Stimulated activated memory B cell treated with anti-CD40 and anti-IgM and Interleukin-4, amounts not matched to agents 10 μg/mL and 1 μg/mL and 100 μg/mL, for 72 hours (primary cell): ENCODE measurements around the gene PARP16.
A peak's percentile ranks its signal among the peaks of the same experiment; 100 is the strongest.
"Not testable (repeated sequence)": the region's sequence is repeated elsewhere in the genome, so short reads cannot be mapped to it uniquely, and the experiment has no call there.

Source experiments
- ATAC-seq: fragments of 150-1000 bp; cut with Tn5 transposase; 2 replicates; pipeline ENCODE4 v1.10.0; 2021
- H3K27ac Mint-ChIP-seq: one replicate; pipeline ENCODE4 v1.8.0; 2022; ENCODE audit warnings: mild to moderate bottlenecking, mixed read lengths
- H3K27me3 Mint-ChIP-seq: one replicate; pipeline ENCODE4 v1.8.0; 2022; ENCODE audit warnings: mixed read lengths
- H3K36me3 Mint-ChIP-seq: one replicate; pipeline ENCODE4 v1.8.0; 2022; ENCODE audit warnings: mixed read lengths
- H3K4me1 Mint-ChIP-seq: one replicate; pipeline ENCODE4 v1.8.0; 2022; ENCODE audit warnings: mixed read lengths
- H3K4me3 Mint-ChIP-seq: one replicate; pipeline ENCODE4 v1.8.0; 2022; ENCODE audit warnings: mild to moderate bottlenecking, moderate library complexity, mixed read lengths
- H3K9me3 Mint-ChIP-seq: one replicate; pipeline ENCODE4 v1.8.0; 2022; ENCODE audit warnings: mixed read lengths

PARP16 gene

DNA sequence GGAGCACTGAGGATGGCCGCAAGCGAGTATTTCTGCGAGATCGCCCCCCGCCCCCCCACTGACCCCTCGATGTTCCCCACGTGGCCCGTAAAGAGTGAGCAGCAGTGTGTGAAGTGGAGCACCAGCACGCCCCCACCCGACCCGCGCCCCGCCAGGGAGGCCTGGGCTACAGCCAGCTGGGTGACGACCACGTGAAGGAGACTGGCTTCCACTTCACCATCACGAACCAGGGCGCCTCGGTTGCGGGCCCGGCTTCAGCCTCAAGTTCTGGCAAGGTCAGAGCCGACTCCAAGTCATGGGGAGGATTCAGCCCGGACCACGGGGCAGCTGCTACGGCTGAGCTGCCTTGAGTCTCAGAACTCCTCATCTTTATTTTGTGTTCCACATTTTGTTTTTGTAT is 15.4 kb upstream of the PARP16 start:
- no peaks in the 10 kb centered on the region for H3K9me3 Mint-ChIP-seq
- no peak for ATAC-seq
- H3K36me3 Mint-ChIP-seq = no peaks in the 10 kb centered on the region
- no peak overlapping the region for H3K27ac Mint-ChIP-seq
- H3K4me1 Mint-ChIP-seq = peaks cover 41% of the 10 kb centered on the region
- no peak overlapping the region for H3K4me3 Mint-ChIP-seq
- no peaks in the 10 kb centered on the region for H3K27me3 Mint-ChIP-seq

- Mint-ChIP-seq H3K27ac (no peak overlapping the region), H3K4me1 (peaks cover 43% of the 10 kb centered on the region), H3K27me3 (no peaks in the 10 kb centered on the region), H3K9me3 (no peaks in the 10 kb centered on the region), H3K4me3 (no peak overlapping the region), H3K36me3 (no peaks in the 10 kb centered on the region)
- no peak for ATAC-seq
These were observed 14.3 kb upstream of the PARP16 start for GRCh38 chr15:65300924-65301441.

GRCh38 chr15:65298731-65299130 is 12.0 kb upstream of the PARP16 start:
- Mint-ChIP-seq H3K27ac (peak overlapping the region; percentile 56), H3K4me3 (no peak overlapping the region)

DNA sequence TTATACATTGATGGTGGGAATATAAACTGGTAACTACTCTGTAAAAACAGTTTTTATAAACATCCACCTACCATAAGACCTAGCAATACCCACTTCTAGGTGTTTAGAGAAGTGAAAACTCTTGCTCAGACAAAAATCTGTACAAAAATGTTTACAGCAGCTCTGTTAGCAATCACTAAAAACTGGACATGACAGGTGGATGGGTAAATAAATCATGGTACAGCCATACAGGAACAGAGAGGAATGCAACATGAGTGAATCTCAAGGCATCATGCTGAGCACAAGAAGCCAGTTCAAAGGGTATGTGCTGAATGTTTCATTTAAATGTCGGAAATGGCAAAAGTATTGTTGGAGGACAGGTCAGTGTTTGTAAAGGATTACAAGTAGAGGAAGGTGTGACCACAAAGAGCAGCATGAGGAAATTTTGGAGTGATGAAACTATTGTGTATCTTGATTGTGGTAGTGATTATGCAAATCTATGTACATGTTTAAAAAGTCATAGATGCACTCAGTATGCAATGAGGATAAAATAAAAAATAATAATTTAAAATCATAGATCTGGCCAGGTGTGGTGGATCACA is 6.3 kb upstream of the PARP16 start:
- H3K36me3 Mint-ChIP-seq = no peaks in the 10 kb centered on the region
- H3K27ac Mint-ChIP-seq = peak overlapping the region; percentile 11
- no peaks in the 10 kb centered on the region for H3K9me3 Mint-ChIP-seq
- H3K4me3 Mint-ChIP-seq = no peak overlapping the region
- peaks cover 21% of the 10 kb centered on the region for H3K4me1 Mint-ChIP-seq
- no peak for ATAC-seq
- H3K27me3 Mint-ChIP-seq = no peaks in the 10 kb centered on the region

More at GRCh38 chr15:65298731-65299130, 12.0 kb upstream of the PARP16 start:
- no peak for ATAC-seq
- no peaks in the 10 kb centered on the region for H3K27me3 Mint-ChIP-seq
- no peaks in the 10 kb centered on the region for H3K36me3 Mint-ChIP-seq
- no peaks in the 10 kb centered on the region for H3K9me3 Mint-ChIP-seq
- peaks cover 29% of the 10 kb centered on the region for H3K4me1 Mint-ChIP-seq

GRCh38 chr15:65290228-65290627 is 3.5 kb upstream of the PARP16 start:
- Mint-ChIP-seq H3K27me3 (no peaks in the 10 kb centered on the region), H3K27ac (no peak overlapping the region), H3K9me3 (no peaks in the 10 kb centered on the region), H3K36me3 (no peaks in the 10 kb centered on the region), H3K4me1 (peaks cover 30% of the 10 kb centered on the region), H3K4me3 (no peak overlapping the region)
- ATAC-seq = no peak

DNA sequence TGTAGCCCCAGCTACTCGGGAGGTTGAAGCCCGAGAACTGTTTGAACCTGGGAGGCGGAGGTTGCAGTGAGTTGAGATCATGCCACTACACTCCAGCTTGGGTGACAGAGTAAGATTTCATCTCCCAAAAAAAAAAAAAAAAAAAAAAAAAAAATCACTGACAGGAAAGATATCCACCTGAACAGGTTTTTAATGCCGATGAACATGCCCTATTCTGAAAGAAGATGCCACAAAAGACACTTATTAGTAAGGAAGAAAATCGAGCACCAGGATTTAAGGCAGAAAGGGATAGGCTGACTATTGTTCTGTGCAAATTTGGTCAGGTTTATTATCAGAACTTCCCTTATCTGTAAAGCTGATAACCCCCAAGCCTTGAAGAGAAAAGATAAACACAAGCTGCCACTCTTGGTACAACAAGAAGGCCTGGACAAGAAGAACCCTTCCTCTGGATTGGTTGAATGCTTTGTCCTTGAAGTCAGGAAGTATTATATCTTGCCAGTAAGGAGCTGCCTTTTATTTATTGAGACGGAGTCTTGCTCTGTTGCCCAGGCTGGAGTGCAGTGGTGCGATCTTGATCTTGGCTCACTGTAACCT is 2.7 kb upstream of the PARP16 start:
- H3K4me3 Mint-ChIP-seq = no peak overlapping the region
- H3K27me3 Mint-ChIP-seq = no peaks in the 10 kb centered on the region
- H3K36me3 Mint-ChIP-seq = no peaks in the 10 kb centered on the region
- ATAC-seq = no peak
- H3K9me3 Mint-ChIP-seq = no peaks in the 10 kb centered on the region
- H3K27ac Mint-ChIP-seq = no peak overlapping the region
- peaks cover 30% of the 10 kb centered on the region for H3K4me1 Mint-ChIP-seq

- peak; percentile 35 for ATAC-seq
These were observed 805 bp upstream of the PARP16 start for GRCh38 chr15:65287520-65287855.

DNA sequence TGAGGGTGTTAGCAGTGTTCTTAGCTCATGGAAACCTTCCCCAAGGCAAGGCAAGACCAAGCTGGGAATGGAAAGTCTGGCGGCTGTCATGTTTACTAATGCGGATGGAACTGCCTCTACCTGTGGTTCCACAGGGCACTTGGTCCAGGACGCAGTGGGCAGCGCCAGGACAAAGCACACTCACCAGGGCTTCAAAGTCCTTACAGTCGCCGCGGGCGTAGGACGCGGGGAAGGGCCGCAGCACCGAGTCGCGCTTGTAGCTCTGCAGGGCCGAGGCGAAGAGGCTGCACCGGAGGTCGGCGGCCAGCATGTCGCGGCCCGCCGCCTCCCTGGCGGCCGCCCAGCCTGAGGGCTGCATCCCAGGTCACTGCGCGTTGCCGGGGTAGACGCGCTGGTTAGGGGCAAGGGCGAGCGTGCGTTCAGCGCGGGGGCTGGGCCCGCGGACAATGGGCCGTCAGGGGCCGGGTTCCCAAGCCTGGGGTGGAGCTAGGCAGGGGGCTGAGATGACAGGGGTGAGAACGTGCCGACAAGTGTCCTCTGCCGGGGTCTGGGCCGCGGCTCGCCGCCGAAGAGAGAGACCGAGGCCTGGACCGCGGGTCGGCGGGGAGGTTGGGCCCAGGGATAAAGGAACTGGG is 497 bp downstream of the PARP16 start:
- peak; percentile 56 for ATAC-seq
- Mint-ChIP-seq H3K9me3 (no peaks in the 10 kb centered on the region), H3K27ac (peak overlapping the region; percentile 85), H3K4me1 (peaks cover 33% of the 10 kb centered on the region), H3K36me3 (peaks cover 10% of the 10 kb centered on the region), H3K4me3 (peak overlapping the region; percentile 81), H3K27me3 (no peaks in the 10 kb centered on the region)

More at GRCh38 chr15:65287520-65287855, 805 bp upstream of the PARP16 start:
- Mint-ChIP-seq H3K4me1 (peaks cover 33% of the 10 kb centered on the region), H3K27ac (peak overlapping the region; percentile 85), H3K36me3 (peaks cover 10% of the 10 kb centered on the region), H3K4me3 (peak overlapping the region; percentile 81), H3K27me3 (no peaks in the 10 kb centered on the region), H3K9me3 (no peaks in the 10 kb centered on the region)

DNA sequence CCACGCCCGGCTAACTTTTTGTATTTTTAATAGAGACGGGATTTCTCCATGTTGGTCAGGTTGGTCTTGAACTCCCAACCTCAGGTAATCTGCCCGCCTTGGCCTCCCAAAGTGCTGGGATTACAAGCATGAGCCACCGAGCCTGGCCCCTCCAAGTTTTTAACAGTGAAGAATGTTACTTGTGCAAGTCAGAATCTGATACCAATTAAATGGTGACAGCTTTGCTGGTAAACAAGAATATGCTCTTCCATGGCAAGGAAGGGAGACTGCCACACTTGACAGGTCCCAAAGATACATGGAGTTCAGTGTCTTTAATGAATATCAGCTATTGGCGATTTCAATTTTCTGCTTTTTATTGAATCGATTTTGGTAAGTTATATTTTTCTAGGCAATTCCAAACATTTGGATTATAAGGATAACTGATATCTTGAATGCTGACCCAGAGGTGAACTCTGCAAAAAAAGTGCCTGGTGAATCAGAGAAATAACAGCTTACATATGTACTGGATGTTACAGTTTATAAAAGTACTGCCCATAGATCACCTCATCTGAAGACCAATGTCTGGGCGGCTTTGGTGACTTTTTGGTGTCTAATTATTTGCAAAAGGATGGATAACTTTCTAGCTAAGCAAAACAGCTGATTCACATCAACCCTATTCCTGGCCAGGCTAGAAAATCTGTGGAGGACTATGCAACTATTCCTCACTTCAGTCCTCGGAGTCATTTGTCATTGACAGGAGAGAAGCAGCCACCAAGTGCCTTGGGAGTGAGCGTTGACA is 1.2 kb downstream of the PARP16 start:
- no peaks in the 10 kb centered on the region for H3K9me3 Mint-ChIP-seq
- H3K4me3 Mint-ChIP-seq = peak overlapping the region; percentile 81
- ATAC-seq = no peak
- peak overlapping the region; percentile 85 for H3K27ac Mint-ChIP-seq
- H3K4me1 Mint-ChIP-seq = peaks cover 33% of the 10 kb centered on the region
- H3K27me3 Mint-ChIP-seq = no peaks in the 10 kb centered on the region
- H3K36me3 Mint-ChIP-seq = peaks cover 10% of the 10 kb centered on the region

- Mint-ChIP-seq H3K9me3 (no peaks in the 10 kb centered on the region), H3K4me3 (no peak overlapping the region), H3K27me3 (no peaks in the 10 kb centered on the region), H3K36me3 (peaks cover 30% of the 10 kb centered on the region), H3K4me1 (peaks cover 42% of the 10 kb centered on the region), H3K27ac (peak overlapping the region; percentile 6)
- no peak for ATAC-seq
These were observed 8.2 kb downstream of the PARP16 start for GRCh38 chr15:65278480-65278879.

DNA sequence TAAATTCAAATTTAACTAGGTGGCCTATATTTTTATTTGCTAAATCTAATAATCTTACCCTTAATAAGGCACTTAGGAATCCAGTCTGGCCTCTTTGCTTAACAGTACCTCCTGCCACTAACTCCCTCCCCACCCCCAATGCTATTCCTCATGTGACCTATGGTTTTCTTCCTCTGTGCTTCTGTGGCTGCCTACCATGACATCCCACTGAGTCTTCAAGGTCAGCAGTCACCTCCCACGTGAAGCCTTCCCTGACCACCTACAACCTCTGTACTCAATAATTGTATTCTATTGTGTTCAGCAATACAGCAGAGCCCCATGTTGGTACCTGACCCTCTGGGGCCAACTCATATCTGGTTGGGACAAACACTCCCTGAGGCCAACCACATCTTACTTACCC is 9.7 kb downstream of the PARP16 start:
- ATAC-seq = no peak
- H3K27ac Mint-ChIP-seq = no peak overlapping the region

DNA sequence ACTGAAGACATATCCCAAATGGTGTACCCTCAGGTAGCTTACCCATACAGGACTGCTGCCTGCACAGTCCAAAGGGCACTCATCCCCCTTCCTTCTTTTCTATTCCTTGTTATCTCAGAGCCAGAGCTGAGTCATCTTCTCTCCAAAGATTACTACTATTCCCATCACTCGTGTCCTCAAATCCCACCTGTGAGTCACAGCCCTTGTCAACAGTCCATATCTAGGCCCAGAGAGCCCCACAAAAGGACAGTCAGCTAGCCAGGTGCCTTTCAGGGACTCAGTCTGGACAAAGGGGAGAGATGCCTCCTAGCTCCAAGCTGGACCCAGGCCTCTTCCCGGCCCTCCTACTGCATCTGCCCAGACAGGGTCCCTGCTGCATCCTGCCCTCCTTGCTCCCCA is 11.0 kb downstream of the PARP16 start:
- no peak for ATAC-seq
- Mint-ChIP-seq H3K27me3 (no peaks in the 10 kb centered on the region), H3K36me3 (peaks cover 33% of the 10 kb centered on the region), H3K4me1 (peaks cover 40% of the 10 kb centered on the region), H3K4me3 (no peak overlapping the region), H3K9me3 (no peaks in the 10 kb centered on the region), H3K27ac (no peak overlapping the region)

More for the DNA sequence above, 9.7 kb downstream of the PARP16 start:
- peaks cover 33% of the 10 kb centered on the region for H3K36me3 Mint-ChIP-seq
- H3K27me3 Mint-ChIP-seq = no peaks in the 10 kb centered on the region
- no peaks in the 10 kb centered on the region for H3K9me3 Mint-ChIP-seq
- H3K4me1 Mint-ChIP-seq = peaks cover 40% of the 10 kb centered on the region
- H3K4me3 Mint-ChIP-seq = no peak overlapping the region

DNA sequence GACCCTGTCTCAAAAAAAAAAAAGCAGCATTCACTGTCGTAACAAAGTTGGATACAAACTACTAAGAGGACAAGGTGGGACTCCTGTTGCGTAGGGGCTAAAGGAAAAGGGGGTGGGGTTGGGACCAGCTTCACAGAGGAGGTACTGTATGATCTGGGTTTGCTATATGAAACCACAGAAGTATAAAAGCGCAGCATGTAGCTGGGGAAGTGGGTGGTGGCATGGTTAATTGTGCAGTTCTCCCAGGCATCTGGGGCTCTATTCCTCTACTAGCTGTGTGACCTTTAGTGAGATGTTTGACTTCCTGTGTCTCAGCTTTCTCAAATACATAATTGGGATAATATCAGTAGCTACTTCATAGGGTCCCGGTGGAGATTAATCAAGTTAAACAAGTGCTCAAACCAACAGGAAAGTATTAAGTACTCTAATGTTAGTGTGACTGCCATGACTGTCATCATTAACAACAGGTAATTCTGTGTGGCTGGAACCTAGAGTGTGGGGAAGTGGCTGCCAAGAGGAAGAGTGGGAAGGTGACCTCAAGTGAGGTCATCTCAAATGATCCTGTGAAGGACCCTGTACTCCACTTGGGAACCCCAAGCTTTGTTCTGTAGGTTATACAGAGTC is 11.5 kb downstream of the PARP16 start:
- peaks cover 33% of the 10 kb centered on the region for H3K36me3 Mint-ChIP-seq
- peaks cover 40% of the 10 kb centered on the region for H3K4me1 Mint-ChIP-seq
- no peak overlapping the region for H3K27ac Mint-ChIP-seq
- H3K4me3 Mint-ChIP-seq = no peak overlapping the region
- H3K27me3 Mint-ChIP-seq = no peaks in the 10 kb centered on the region
- ATAC-seq = no peak
- no peaks in the 10 kb centered on the region for H3K9me3 Mint-ChIP-seq

DNA sequence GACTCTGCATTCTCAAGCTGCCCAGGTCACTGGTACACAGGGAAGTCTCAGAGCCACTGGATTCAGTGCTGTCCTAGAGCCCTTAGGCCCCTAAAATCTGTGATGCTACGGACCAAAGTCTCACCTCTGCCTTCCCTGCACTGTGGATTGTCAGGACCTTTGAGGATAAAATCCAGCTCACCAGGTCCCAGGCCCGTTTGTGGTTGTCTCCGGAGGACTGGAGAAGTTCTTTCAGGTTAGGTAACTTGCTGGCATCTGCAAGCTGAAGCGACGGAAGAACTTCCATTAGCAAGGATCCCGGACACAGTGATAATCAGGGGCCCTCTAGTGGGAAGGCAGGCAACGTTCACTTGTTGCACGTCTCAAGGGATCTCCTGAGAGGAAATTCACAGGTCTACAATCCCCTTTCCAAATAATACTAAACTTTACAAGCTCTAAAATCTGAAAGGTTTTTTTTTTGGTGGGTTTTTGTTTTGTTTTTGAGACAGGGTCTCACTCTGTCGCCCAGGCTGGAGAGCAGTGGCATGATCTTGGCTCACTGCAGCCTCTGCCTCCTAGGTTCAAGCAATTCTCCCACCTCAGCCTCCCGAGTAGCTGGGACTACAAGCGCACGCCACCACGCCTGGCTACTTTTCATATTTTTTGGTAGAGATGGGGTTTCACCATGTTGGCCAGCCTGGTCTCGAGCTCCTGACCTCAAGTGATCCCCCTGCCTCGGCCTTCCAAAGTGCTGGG is 15.7 kb downstream of the PARP16 start:
- not testable (repeated sequence) for H3K27me3 Mint-ChIP-seq, ATAC-seq, H3K27ac Mint-ChIP-seq, H3K9me3 Mint-ChIP-seq, H3K4me3 Mint-ChIP-seq
- H3K4me1 Mint-ChIP-seq = peaks cover 21% of the 10 kb centered on the region
- H3K36me3 Mint-ChIP-seq = peaks cover 27% of the 10 kb centered on the region
